K562 (cell line): ENCODE measurements around the gene PRR14. TPM values are rescaled to one million over a fixed set of nuclear protein-coding genes. Genes with fewer than 3 reads are reported as not detected.
A peak's percentile ranks its signal among the peaks of the same experiment; 100 is the strongest.

Experiments
- ATAC-seq: fragments of 200-7000 bp; cut with Tn5 transposase; 3 replicates; pipeline ENCODE4 v1.9.1; 2020; ENCODE audit warnings: moderate library complexity
- BruUV-seq: library from RNA; stranded (reverse); fragments of 400-500 nt; replicated peaks from 2 replicates; lab custom pipeline; 2021; lab: Mats Ljungman, UMichigan
- CTCF ChIA-PET: fragments of 300-600 bp; formaldehyde crosslinking; extraction: SDS; loops from one replicate; lab custom pipeline; 2021; ENCODE audit warnings: low intra/inter-chr PET ratio; lab: Yijun Ruan, JAX
- POLR2A ChIA-PET: fragments of 300-600, 350-650 bp; sonication (Branson Sonifier 250); formaldehyde crosslinking; extraction: SDS; loops from one replicate; lab custom pipeline; 2021; ENCODE audit warnings: antibody characterized with exemption, inconsistent platforms; lab: Yijun Ruan, JAX
- DNase-seq, 4 experiments: peaks; one replicate each; pipeline versions ENCODE4 v3.0.0 to v3.0.0-alpha.2; 2011 to 2018; ENCODE audit warnings: low spot score in 3 of 4, mixed read lengths in 3 of 4; ENCODE audit errors: extremely low read depth in 1 of 4
- FAIRE-seq: peaks from 2 replicates; lab custom pipeline; 2011; peaks lifted over from hg19 to GRCh38; lab: Jason Lieb, UNC
- H2AFZ ChIP-seq: 2 replicates; pipeline ENCODE4 v1.6.0; 2011; ENCODE audit warnings: low read depth, low read length, control low read depth, inconsistent platforms
- H3K27ac ChIP-seq: fragments of 200-600 bp; 3 replicates; pipeline ENCODE4 v1.8.0; 2011; ENCODE audit warnings: low read depth, mild to moderate bottlenecking, control low read depth, inconsistent platforms, low read length, moderate library complexity, mixed read lengths; ENCODE audit errors: extremely low read depth
- H3K27me3 ChIP-seq, 2 experiments: fragments of 300-600 bp in 1 of 2; 2 replicates in 1 of 2; 3 replicates in 1 of 2; pipeline versions ENCODE4 v1.6.0 to v1.8.0; 2011; ENCODE audit warnings: inconsistent platforms in 2 of 2, low read length in 2 of 2, mild to moderate bottlenecking in 1 of 2, mixed read lengths in 1 of 2, moderate library complexity in 1 of 2; ENCODE audit not compliant: control insufficient read depth in 2 of 2, insufficient read depth in 2 of 2
- H3K36me3 ChIP-seq: fragments of 300-600 bp; 3 replicates; pipeline ENCODE4 v1.8.0; 2011; ENCODE audit warnings: mild to moderate bottlenecking, low read length, inconsistent platforms; ENCODE audit not compliant: control insufficient read depth, insufficient read depth
- H3K4me1 ChIP-seq, 2 experiments: fragments of 200-600 bp in 1 of 2; replicated peaks in 1 of 2; 2 replicates in 1 of 2; 3 replicates in 1 of 2; pipeline versions ENCODE4 v1.5.1 to v1.8.0; 2011; ENCODE audit warnings: inconsistent platforms in 2 of 2, low read length in 2 of 2, mild to moderate bottlenecking in 1 of 2, mixed read lengths in 1 of 2, moderate library complexity in 1 of 2; ENCODE audit not compliant: control insufficient read depth in 2 of 2, insufficient read depth in 2 of 2
- H3K4me2 ChIP-seq: 2 replicates; pipeline ENCODE4 v1.6.1; 2011; ENCODE audit warnings: low read length, control low read depth, inconsistent platforms, mixed read lengths; ENCODE audit not compliant: insufficient read depth
- H3K4me3 ChIP-seq: fragments of 200-600 bp; sonication (generic), shearing (Covaris generic); 2 replicates; pipeline ENCODE4 v1.5.1; 2016; ENCODE audit warnings: control low read depth, inconsistent platforms
- H3K79me2 ChIP-seq: fragments of 200-600 bp; 3 replicates; pipeline ENCODE4 v1.8.0; 2011; ENCODE audit warnings: low read length, inconsistent platforms; ENCODE audit not compliant: control insufficient read depth, insufficient read depth
- H3K9ac ChIP-seq, 2 experiments: 2 replicates each; pipeline versions ENCODE4 v1.6.0 to v1.6.1; 2011; ENCODE audit warnings: low read depth in 2 of 2, low read length in 2 of 2, control low read depth in 1 of 2, inconsistent platforms in 1 of 2, mild to moderate bottlenecking in 1 of 2, mixed read lengths in 1 of 2; ENCODE audit not compliant: insufficient read depth in 1 of 2
- H3K9me1 ChIP-seq: one replicate; pipeline ENCODE4 v1.6.0; 2011; ENCODE audit warnings: inconsistent platforms, mild to moderate bottlenecking, low read length, moderate library complexity; ENCODE audit not compliant: control insufficient read depth, insufficient read depth
- H3K9me3 ChIP-seq: replicated peaks from 2 replicates; pipeline ENCODE4 v1.5.1; 2011; ENCODE audit warnings: low read depth, low read length, inconsistent platforms; ENCODE audit not compliant: control insufficient read depth, insufficient read depth
- H4K20me1 ChIP-seq: replicated peaks from 2 replicates; pipeline ENCODE4 v1.6.1; 2011; ENCODE audit warnings: low read length, inconsistent platforms, mixed read lengths; ENCODE audit not compliant: control insufficient read depth, insufficient read depth
- BCOR ChIP-seq: fragments of 450-650 bp; IDR thresholded peaks from 2 replicates; pipeline ENCODE4 v1.6.1; 2016
- CBFA2T3 ChIP-seq: fragments of 450-650 bp; IDR thresholded peaks from 2 replicates; pipeline ENCODE4 v1.6.1; 2017
- ETV1 ChIP-seq: fragments of 450-650 bp; conservative IDR thresholded peaks from 2 replicates; pipeline ENCODE4 v1.6.1; 2016; ENCODE audit warnings: missing genetic modification characterization, control low read depth, low read depth, missing compliant biosample characterization
- GABPB2 ChIP-seq: fragments of 250-450 bp; sonication (Bioruptor Pico); conservative IDR thresholded peaks from 2 replicates; pipeline ENCODE4 v1.5.1; 2021; ENCODE audit warnings: mild to moderate bottlenecking
- HDGF ChIP-seq: fragments of 450-650 bp; IDR thresholded peaks from 2 replicates; pipeline ENCODE4 v1.6.1; 2016
- PML ChIP-seq: IDR thresholded peaks from 2 replicates; pipeline ENCODE4 v1.6.1; 2012; ENCODE audit warnings: low read length, inconsistent platforms
- RBM25 ChIP-seq: fragments of 200-400 bp; formaldehyde crosslinking; IDR thresholded peaks from 2 replicates; pipeline ENCODE4 v1.6.1; 2018; ENCODE audit warnings: low read length, low read depth, moderate library complexity; ENCODE audit not compliant: severe bottlenecking
- SAP30 ChIP-seq: fragments of 200-600 bp; sonication (generic); IDR thresholded peaks from 2 replicates; pipeline ENCODE4 v1.6.1; 2012; ENCODE audit warnings: borderline replicate concordance, low read depth, mild to moderate bottlenecking, moderate library complexity, low read length, control low read depth, inconsistent platforms; ENCODE audit not compliant: insufficient read depth, poor library complexity, severe bottlenecking
- SMARCA5 ChIP-seq: fragments of 450-650 bp; IDR thresholded peaks from 2 replicates; pipeline ENCODE4 v1.6.1; 2016
- SMARCE1 ChIP-seq: fragments of 450-650 bp; IDR thresholded peaks from 2 replicates; pipeline ENCODE4 v1.7.1; 2016; ENCODE audit warnings: mild to moderate bottlenecking
- TAF15 ChIP-seq: fragments of 200-400 bp; formaldehyde crosslinking; IDR thresholded peaks from 2 replicates; pipeline ENCODE4 v1.6.1; 2017; ENCODE audit warnings: mild to moderate bottlenecking, low read depth, low read length, moderate library complexity
- ZFP30 ChIP-seq: fragments of 250-450 bp; sonication (Bioruptor Pico); IDR thresholded peaks from 2 replicates; pipeline ENCODE4 v1.8.0; 2022; ENCODE audit warnings: moderate library complexity, mild to moderate bottlenecking, inconsistent platforms, borderline replicate concordance
- ZFP36 ChIP-seq: fragments of 150-350 bp; IDR thresholded peaks from 2 replicates; pipeline ENCODE4 v1.6.1; 2018; ENCODE audit warnings: low read length, low read depth; ENCODE audit not compliant: partially characterized antibody
- ZNF124 ChIP-seq: sonication (generic); formaldehyde crosslinking; IDR thresholded peaks from 2 replicates; pipeline ENCODE4 v1.8.1; 2022; ENCODE audit warnings: missing genetic modification reagents
- ZNF444 ChIP-seq: fragments of 250-450 bp; sonication (Bioruptor Pico); IDR thresholded peaks from 2 replicates; pipeline ENCODE4 v1.4.0; 2020; ENCODE audit warnings: mild to moderate bottlenecking, moderate library complexity
- ZNF830 ChIP-seq: fragments of 250-450 bp; sonication (Bioruptor Pico); IDR thresholded peaks from 2 replicates; pipeline ENCODE4 v1.5.0; 2021; ENCODE audit warnings: mild to moderate bottlenecking
- WGBS: fragments of 100-300 bp; shearing (Covaris generic); methylation state at CpG from one replicate; pipeline ENCODE4 v1.1.6; 2016; ENCODE audit warnings: low coverage, mixed read lengths; ENCODE audit not compliant: insufficient coverage; ENCODE audit errors: missing lambda C conversion rate; 5-methylcytosine and 5-hydroxymethylcytosine counted together
- in situ Hi-C: fragments of 300-500 bp; cut with MboI; formaldehyde crosslinking; loops from 4 replicates; pipeline ENCODE4 v1.15.0; 2018; ENCODE audit warnings: inconsistent platforms, mixed read lengths
- intact Hi-C: fragments of 100-400 bp; cut with micrococcal nuclease; formaldehyde crosslinking; loops from 2 replicates; pipeline ENCODE4 v1.14.2; 2022
- polyA plus RNA-seq, 8 experiments: library from polyadenylated mRNA; depleted of rRNA in 4 of 8; stranded (reverse) in 5 of 8; unstranded in 3 of 8; fragments of >200 nt; fragmentation: Nextera tagmentation in 2 of 8; fragmentation: Illumina TruSeq in 1 of 8; extraction: Ambion mirVana in 2 of 8; extraction: Trizol in 1 of 8; gene quantifications; 2 replicates each; pipeline versions ENCODE4 v1.2.1 to v1.2.3, GENCODE V29; 2011 to 2014; ENCODE audit warnings: inconsistent platforms in 1 of 8, missing spikeins in 1 of 8
- total RNA-seq, 7 experiments: library from RNA; depleted of rRNA in 6 of 7; stranded (reverse); fragments of >200 nt in 6 of 7; fragmentation: Illumina TruSeq in 2 of 7; extraction: Trizol in 2 of 7; gene quantifications; 2 replicates each; pipeline versions ENCODE4 v1.2.1 to v1.2.3, GENCODE V29; 2011 to 2021; ENCODE audit warnings: low replicate concordance in 1 of 7
- TF ChIP-seq, protein P1 (sequence below): fragments of 250-450 bp; sonication (Bioruptor Pico); IDR thresholded peaks from 2 replicates; pipeline ENCODE4 v1.8.0; 2022; ENCODE audit warnings: moderate library complexity, mild to moderate bottlenecking, inconsistent platforms

The PRR14 gene
- total and polyA plus RNA-seq, 9 of the 15 experiments (the other 6 are each of a cell fraction or from before 2014, with no cell fraction given), result 2.2 to 63.1 (median 11.5) TPM

DNA sequence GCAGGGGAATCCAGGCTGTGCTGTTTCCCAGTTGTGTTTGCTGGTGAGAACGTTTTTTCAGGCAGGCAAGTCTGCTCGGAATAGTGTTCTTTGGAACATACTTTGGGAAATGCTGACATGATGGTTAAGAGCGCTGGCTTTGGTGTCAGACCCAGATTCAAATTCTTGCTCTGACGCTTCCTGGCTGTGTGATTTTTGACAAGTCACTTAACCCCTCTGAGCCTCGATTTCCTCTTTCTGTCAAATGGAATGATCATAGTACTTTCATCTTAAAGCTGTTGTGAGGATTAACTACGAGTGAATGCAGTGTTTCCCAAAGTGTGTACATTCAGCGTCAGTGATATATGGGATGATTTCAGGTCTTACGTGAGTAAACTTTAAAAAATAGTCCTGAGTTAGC, 12.3 kb downstream of the PRR14 start:
- POLR2A ChIA-PET, result interaction anchor here (0.5 kb wide), 1 partner anchor 34 kb away, joined by 3 read pairs; no protein-coding TSS in a partner anchor
- Histone ChIP-seq H3K9ac (no peak overlapping the region), H2AFZ (no peak overlapping the region), H3K4me3 (no peak overlapping the region), H3K9me3 (no peaks in the 10 kb centered on the region), H3K9me1 (peaks cover 4% of the 10 kb centered on the region), H3K36me3 (peaks cover 78% of the 10 kb centered on the region; the same call in 2 of the 3 replicates), H3K79me2 (peaks cover 48% of the 10 kb centered on the region), H4K20me1 (0 out of 2 replicates have a peak, but pooled peaks cover 7% of the 10 kb centered on the region), H3K4me1 (peaks cover 13 to 42% of the 10 kb centered on the region in 2 experiments; a peak in 4 of 5 replicates), H3K27me3 (no peaks in the 10 kb centered on the region), H3K4me2 (no peak overlapping the region), H3K27ac (no peak overlapping the region)
- intact Hi-C loops (no loop called here), in situ Hi-C loops (no loop called here)
- 80% methylated on average over 8 of the region's 8 CpGs for WGBS
- BruUV-seq, result no TSS peak
- TF ChIP-seq SMARCA5, result 0 out of 2 replicates have a peak, but pooled peaks have one; percentile 40
- TF ChIP-seq BCOR, result peak; percentile 81; the same call in 1 of the 2 replicates
- no peak for TF ChIP-seq ZNF124
- peak; percentile 70 for TF ChIP-seq ZFP36
- TF ChIP-seq RBM25, result peak; percentile 94
- FAIRE-seq, result no peak
- CTCF ChIA-PET, result no interaction called here
- no peak for DNase-seq
- ATAC-seq, result no peak

DNA sequence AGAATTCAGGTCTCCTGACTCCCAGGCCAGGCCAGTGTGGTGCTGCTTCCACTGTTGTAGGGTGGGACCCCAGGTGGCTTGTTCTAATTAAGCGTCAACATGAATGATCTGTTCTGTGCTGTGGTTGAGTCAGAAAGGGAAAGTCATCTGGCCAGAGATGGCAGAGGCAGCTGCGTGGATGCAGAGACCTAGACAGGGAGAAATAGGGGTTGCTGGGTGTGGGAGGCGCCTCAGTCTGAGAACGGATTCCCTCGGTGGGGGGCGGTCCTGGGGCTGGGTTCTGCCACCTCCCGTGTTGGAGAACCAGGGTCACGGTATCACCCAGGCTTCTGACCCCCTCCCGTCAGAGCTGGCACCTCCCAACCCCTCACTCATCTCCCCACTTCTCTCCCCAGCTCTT, 13.1 kb downstream of the PRR14 start:
- peaks cover 13 to 42% of the 10 kb centered on the region in 2 experiments; a peak in 4 of 5 replicates for H3K4me1 ChIP-seq
- 0 out of 2 replicates have a peak, but pooled peaks cover 7% of the 10 kb centered on the region for H4K20me1 ChIP-seq
- no peak for DNase-seq
- ChIA-PET POLR2A (interaction anchor here (0.5 to 1.0 kb wide), 3 partner anchors 9 to 248 kb away, joined by 3 to 5 read pairs (median 4); no protein-coding TSS in a partner anchor), CTCF (interaction anchor here (0.6 kb wide), 1 partner anchor 482 kb away, joined by 4 read pairs; no protein-coding TSS in a partner anchor)
- H3K4me3 ChIP-seq, result no peak overlapping the region
- peaks cover 48% of the 10 kb centered on the region for H3K79me2 ChIP-seq
- in situ Hi-C loops, result no loop called here
- no TSS peak for BruUV-seq
- intact Hi-C loops, result no loop called here
- H3K36me3 ChIP-seq, result peaks cover 85% of the 10 kb centered on the region; the same call in 2 of the 3 replicates
- H3K9me3 ChIP-seq, result no peaks in the 10 kb centered on the region
- H3K4me2 ChIP-seq, result no peak overlapping the region
- no peak overlapping the region for H3K27ac ChIP-seq
- no peak for ATAC-seq
- 93% methylated on average over 4 of the region's 9 CpGs for WGBS
- H3K27me3 ChIP-seq, result no peaks in the 10 kb centered on the region
- FAIRE-seq, result no peak
- H2AFZ ChIP-seq, result no peak overlapping the region
- H3K9ac ChIP-seq, result peak overlapping the region in 1 of 2 experiments; percentile 66; a peak in 1 of 4 replicates
- peaks cover 4% of the 10 kb centered on the region for H3K9me1 ChIP-seq
- TF ChIP-seq GABPB2 (CRISPR knock-in tag) (no peak), ZNF830 (CRISPR knock-in tag) (no peak), SMARCE1 (no peak), ZNF444 (no peak), CBFA2T3 (no peak), HDGF (no peak), SAP30 (no peak), ETV1 (tag) (no peak), ZFP30 (CRISPR knock-in tag) (no peak), PML (no peak), TAF15 (no peak)
- TF ChIP-seq, protein P1, sequence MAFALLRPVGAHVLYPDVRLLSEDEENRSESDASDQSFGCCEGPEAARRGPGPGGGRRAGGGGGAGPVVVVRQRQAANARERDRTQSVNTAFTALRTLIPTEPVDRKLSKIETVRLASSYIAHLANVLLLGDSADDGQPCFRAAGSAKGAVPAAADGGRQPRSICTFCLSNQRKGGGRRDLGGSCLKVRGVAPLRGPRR (CRISPR knock-in tag), result no peak
